ENCODE measurements around the gene CRADD. TPM values are rescaled to one million over a fixed set of nuclear protein-coding genes. Genes with fewer than 3 reads are reported as not detected.

Gene CRADD
- total and polyA plus RNA-seq, 2 donors (not counting 1 experiment from before 2014, with no cell fraction given), result 5.8 to 15.1 TPM

DNA sequence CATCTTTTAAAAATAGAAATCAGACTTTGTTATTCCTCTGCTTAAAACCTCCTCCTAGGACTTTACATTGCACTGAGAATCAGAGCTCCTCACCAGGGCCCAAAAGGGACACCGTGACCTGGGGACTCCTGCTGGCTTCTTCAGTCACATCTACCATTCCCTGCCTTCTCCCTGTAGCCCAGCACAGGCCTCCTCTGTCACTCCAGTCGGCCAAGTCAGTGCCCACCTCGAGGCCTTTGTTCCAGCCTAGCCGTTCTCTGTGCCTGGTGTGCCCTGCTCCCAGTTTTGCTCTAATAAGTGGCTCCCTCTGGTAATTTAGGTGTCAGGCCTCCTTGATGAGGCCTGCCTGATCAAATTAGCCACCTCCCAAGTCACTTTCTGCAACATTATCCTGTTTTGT is 27.4 kb downstream of the CRADD start:
- peaks cover 14% of the 10 kb centered on the region for H3K4me1 Mint-ChIP-seq
- Histone ChIP-seq H2AFZ (ENCODE audit: insufficient read depth, low read depth, low read length, poor library complexity, severe bottlenecking) (no peak overlapping the region), H3K79me2 (ENCODE audit: control insufficient read depth, insufficient read depth, low read length) (peaks cover 14% of the 10 kb centered on the region), H3K4me3 (ENCODE audit: control extremely low read depth in 1 of 5, extremely low read depth in 1 of 5, insufficient read depth in 1 of 5, low read depth in 2 of 5, low read length in 4 of 5) (no peak overlapping the region), H3K9ac (ENCODE audit: low read length) (no peak overlapping the region), H3K4me1 (ENCODE audit: control insufficient read depth in 2 of 2, insufficient read depth in 2 of 2, low read length in 2 of 2) (no peaks in the 10 kb centered on the region), H3K27ac (ENCODE audit: low read length in 2 of 2) (no peak overlapping the region), H3K27me3 (replicated peaks in 1 of 4; ENCODE audit: control extremely low read depth in 1 of 4, control insufficient read depth in 3 of 4, insufficient read depth in 4 of 4, low read length in 3 of 4) (no peaks in the 10 kb centered on the region), H3K9me3 (ENCODE audit: control extremely low read depth in 1 of 3, control insufficient read depth in 2 of 3, insufficient read depth in 1 of 3, low read length in 2 of 3) (peaks cover 0 to 1% (median 0%) of the 10 kb centered on the region in 3 donors), H3K36me3 (replicated peaks in 1 of 2; ENCODE audit: control extremely low read depth in 1 of 2, control insufficient read depth in 1 of 2, extremely low read depth in 1 of 2, insufficient read depth in 2 of 2, low read length in 1 of 2) (no peaks in the 10 kb centered on the region), H3K4me2 (replicated peaks; ENCODE audit: low read depth, low read length, poor library complexity, severe bottlenecking) (no peak overlapping the region), H4K20me1 (ENCODE audit: control insufficient read depth, insufficient read depth, low read length, poor library complexity, severe bottlenecking) (no peaks in the 10 kb centered on the region)
- intact Hi-C loops (cut with micrococcal nuclease), result no loop called here
- no peaks in the 10 kb centered on the region for H3K27me3 Mint-ChIP-seq
- no peak for DNase-seq
- no peak for TF ChIP-seq CTCF (IDR thresholded peaks at IDR 0.05)
- TF ChIP-seq EZH2 (IDR thresholded peaks at IDR 0.05; ENCODE audit: borderline replicate concordance, insufficient read depth, low read depth, low read length, poor library complexity, severe bottlenecking), result no peak
- ChIA-PET CTCF (no interaction called here), POLR2A (no interaction called here)
- WGBS (ENCODE audit: insufficient coverage), result 97% methylated on average over 4 of the region's 4 CpGs
- ATAC-seq (ENCODE audit: low read depth), result no peak
- H3K4me3 Mint-ChIP-seq, result no peak overlapping the region
- H3K9me3 Mint-ChIP-seq (ENCODE audit: insufficient read depth), result peaks cover 3% of the 10 kb centered on the region
- no peak overlapping the region for H3K27ac Mint-ChIP-seq

GRCh38 chr12:93705237-93705636 is 28.1 kb downstream of the CRADD start:
- Histone ChIP-seq H3K79me2 (ENCODE audit: control insufficient read depth, insufficient read depth, low read length) (peaks cover 20% of the 10 kb centered on the region), H3K4me1 (ENCODE audit: control insufficient read depth in 2 of 2, insufficient read depth in 2 of 2, low read length in 2 of 2) (no peaks in the 10 kb centered on the region), H3K27me3 (replicated peaks in 1 of 4; ENCODE audit: control extremely low read depth in 1 of 4, control insufficient read depth in 3 of 4, insufficient read depth in 4 of 4, low read length in 3 of 4) (no peaks in the 10 kb centered on the region), H3K36me3 (replicated peaks in 1 of 2; ENCODE audit: control extremely low read depth in 1 of 2, control insufficient read depth in 1 of 2, extremely low read depth in 1 of 2, insufficient read depth in 2 of 2, low read length in 1 of 2) (no peaks in the 10 kb centered on the region), H3K4me3 (ENCODE audit: control extremely low read depth in 1 of 5, extremely low read depth in 1 of 5, insufficient read depth in 1 of 5, low read depth in 2 of 5, low read length in 4 of 5) (no peak overlapping the region), H4K20me1 (ENCODE audit: control insufficient read depth, insufficient read depth, low read length, poor library complexity, severe bottlenecking) (no peaks in the 10 kb centered on the region), H3K9ac (ENCODE audit: low read length) (no peak overlapping the region), H2AFZ (ENCODE audit: insufficient read depth, low read depth, low read length, poor library complexity, severe bottlenecking) (no peak overlapping the region), H3K27ac (ENCODE audit: low read length in 2 of 2) (no peak overlapping the region), H3K9me3 (ENCODE audit: control extremely low read depth in 1 of 3, control insufficient read depth in 2 of 3, insufficient read depth in 1 of 3, low read length in 2 of 3) (peaks cover 0 to 7% (median 3%) of the 10 kb centered on the region in 3 donors), H3K4me2 (replicated peaks; ENCODE audit: low read depth, low read length, poor library complexity, severe bottlenecking) (no peak overlapping the region)
- Mint-ChIP-seq H3K27ac (no peak overlapping the region), H3K9me3 (ENCODE audit: insufficient read depth) (peaks cover 8% of the 10 kb centered on the region), H3K4me1 (peaks cover 14% of the 10 kb centered on the region), H3K27me3 (no peaks in the 10 kb centered on the region), H3K4me3 (no peak overlapping the region)
- ChIA-PET CTCF (no interaction called here), POLR2A (no interaction called here)
- no peak for DNase-seq
- intact Hi-C loops (cut with micrococcal nuclease), result no loop called here
- no peak for TF ChIP-seq EZH2 (IDR thresholded peaks at IDR 0.05; ENCODE audit: borderline replicate concordance, insufficient read depth, low read depth, low read length, poor library complexity, severe bottlenecking)
- no peak for ATAC-seq (ENCODE audit: low read depth)
- WGBS (ENCODE audit: insufficient coverage), result no CpG with 5 or more reads among the region's 1 CpG
